Lower leg skin (tissue), 3 donors: ENCODE results near the gene EEFSEC.

ENCODE experiments used
- CTCF ChIP-seq, 3 donors: fragments of 450-650 bp; IDR thresholded peaks; one replicate each; pipeline ENCODE4 v1.5.1; 2016; ENCODE audit warnings: antibody characterized with exemption in 3 of 3, mild to moderate bottlenecking in 3 of 3, moderate library complexity in 2 of 3
- POLR2A ChIP-seq, 2 donors: fragments of 450-650 bp; IDR thresholded peaks; one replicate each; pipeline ENCODE4 v1.6.1; 2016 to 2017; ENCODE audit warnings: antibody characterized with exemption in 2 of 2, mild to moderate bottlenecking in 1 of 2, moderate library complexity in 1 of 2

- no peak for TF ChIP-seq CTCF (IDR thresholded peaks at IDR 0.05)
- TF ChIP-seq POLR2A (IDR thresholded peaks at IDR 0.05), result no peak
These were observed 244.2 kb downstream of the EEFSEC start for GRCh38 chr3:128397484-128397883.
